Measurements from ENCODE around the gene ZMYND8.

- TF ChIP-seq CTCF (IDR thresholded peaks at IDR 0.05; ENCODE audit: control extremely low read depth in 1 of 3, insufficient read depth in 1 of 3, low read depth in 1 of 3, low read length in 3 of 3) (no peak), POLR2A (IDR thresholded peaks at IDR 0.05; ENCODE audit: control extremely low read depth in 1 of 2, low read depth in 2 of 2, low read length in 2 of 2) (no peak), SP4 (IDR thresholded peaks at IDR 0.05; ENCODE audit: low read length) (no peak)
Observed at GRCh38 chr20:47362361-47363219, 6.1 kb upstream of the ZMYND8 start.

Measured in H1 (cell line).